ENCODE results near the gene CD300LF. TPM values are rescaled to one million over a fixed set of nuclear protein-coding genes. Genes with fewer than 3 reads are reported as not detected.

Gene CD300LF
- total RNA-seq, 1 donor from 2014 or later, result not detected

DNA sequence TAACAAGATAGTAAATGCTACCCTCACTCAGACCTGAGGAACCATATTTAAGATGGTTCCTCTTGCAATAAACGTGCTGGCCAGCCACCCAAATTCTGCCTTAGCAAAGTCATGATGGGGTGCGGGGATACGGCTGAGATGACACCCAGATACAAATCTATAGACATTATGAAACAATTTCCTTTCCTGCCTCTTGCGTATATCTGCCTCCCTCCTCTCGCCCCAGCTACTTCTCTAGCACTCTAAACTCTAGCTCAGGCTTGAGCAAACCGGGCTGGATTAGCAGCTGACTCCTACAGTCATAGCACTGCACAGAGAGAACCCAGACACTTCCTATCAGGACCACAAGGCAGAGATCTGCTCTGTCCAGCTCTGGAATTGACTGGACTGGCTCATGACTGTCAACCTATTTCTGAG is 22.3 kb downstream of the CD300LF start:
- no peaks in the 10 kb centered on the region for H3K36me3 Mint-ChIP-seq (ENCODE audit: low read depth)
- DNase-seq (ENCODE audit: low spot score), result no peak
- no peak overlapping the region for H3K27ac Mint-ChIP-seq (ENCODE audit: unreplicated experiment)
- TF ChIP-seq, protein P1, sequence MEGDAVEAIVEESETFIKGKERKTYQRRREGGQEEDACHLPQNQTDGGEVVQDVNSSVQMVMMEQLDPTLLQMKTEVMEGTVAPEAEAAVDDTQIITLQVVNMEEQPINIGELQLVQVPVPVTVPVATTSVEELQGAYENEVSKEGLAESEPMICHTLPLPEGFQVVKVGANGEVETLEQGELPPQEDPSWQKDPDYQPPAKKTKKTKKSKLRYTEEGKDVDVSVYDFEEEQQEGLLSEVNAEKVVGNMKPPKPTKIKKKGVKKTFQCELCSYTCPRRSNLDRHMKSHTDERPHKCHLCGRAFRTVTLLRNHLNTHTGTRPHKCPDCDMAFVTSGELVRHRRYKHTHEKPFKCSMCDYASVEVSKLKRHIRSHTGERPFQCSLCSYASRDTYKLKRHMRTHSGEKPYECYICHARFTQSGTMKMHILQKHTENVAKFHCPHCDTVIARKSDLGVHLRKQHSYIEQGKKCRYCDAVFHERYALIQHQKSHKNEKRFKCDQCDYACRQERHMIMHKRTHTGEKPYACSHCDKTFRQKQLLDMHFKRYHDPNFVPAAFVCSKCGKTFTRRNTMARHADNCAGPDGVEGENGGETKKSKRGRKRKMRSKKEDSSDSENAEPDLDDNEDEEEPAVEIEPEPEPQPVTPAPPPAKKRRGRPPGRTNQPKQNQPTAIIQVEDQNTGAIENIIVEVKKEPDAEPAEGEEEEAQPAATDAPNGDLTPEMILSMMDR (IDR thresholded peaks at IDR 0.05), result no peak
- no peak overlapping the region for H3K4me3 Mint-ChIP-seq (ENCODE audit: unreplicated experiment)
- no peaks in the 10 kb centered on the region for H3K9me3 Mint-ChIP-seq (ENCODE audit: low read depth)
- H3K4me1 Mint-ChIP-seq (ENCODE audit: low read depth), result no peaks in the 10 kb centered on the region
- H3K27me3 Mint-ChIP-seq (ENCODE audit: low read depth), result peaks cover 51% of the 10 kb centered on the region

DNA sequence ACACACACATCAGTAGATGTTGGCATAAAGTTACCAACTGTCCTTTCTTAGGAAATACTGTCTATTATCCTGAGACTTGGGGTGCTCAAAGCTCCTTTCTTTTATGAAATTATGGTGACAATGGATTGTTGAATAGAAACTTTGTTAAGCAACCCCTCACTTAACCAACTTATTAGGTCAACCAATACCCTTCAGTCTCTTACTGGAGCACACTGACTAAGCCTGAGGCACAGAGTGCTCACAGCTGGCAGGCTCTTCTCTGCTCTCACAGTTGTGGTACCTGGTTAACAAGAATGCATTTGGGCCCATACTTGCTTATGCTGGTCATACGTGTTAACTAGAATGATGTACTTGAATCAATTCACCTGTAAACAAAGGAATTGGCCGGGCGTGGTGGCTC is 24.8 kb downstream of the CD300LF start:
- H3K4me3 Mint-ChIP-seq (ENCODE audit: unreplicated experiment), result no peak overlapping the region
- DNase-seq (ENCODE audit: low spot score), result no peak
- H3K4me1 Mint-ChIP-seq (ENCODE audit: low read depth), result no peaks in the 10 kb centered on the region
- H3K27ac Mint-ChIP-seq (ENCODE audit: unreplicated experiment), result no peak overlapping the region
- no peaks in the 10 kb centered on the region for H3K9me3 Mint-ChIP-seq (ENCODE audit: low read depth)
- no peaks in the 10 kb centered on the region for H3K36me3 Mint-ChIP-seq (ENCODE audit: low read depth)
- TF ChIP-seq, protein P1 (IDR thresholded peaks at IDR 0.05), result no peak
- peaks cover 45% of the 10 kb centered on the region for H3K27me3 Mint-ChIP-seq (ENCODE audit: low read depth)

DNA sequence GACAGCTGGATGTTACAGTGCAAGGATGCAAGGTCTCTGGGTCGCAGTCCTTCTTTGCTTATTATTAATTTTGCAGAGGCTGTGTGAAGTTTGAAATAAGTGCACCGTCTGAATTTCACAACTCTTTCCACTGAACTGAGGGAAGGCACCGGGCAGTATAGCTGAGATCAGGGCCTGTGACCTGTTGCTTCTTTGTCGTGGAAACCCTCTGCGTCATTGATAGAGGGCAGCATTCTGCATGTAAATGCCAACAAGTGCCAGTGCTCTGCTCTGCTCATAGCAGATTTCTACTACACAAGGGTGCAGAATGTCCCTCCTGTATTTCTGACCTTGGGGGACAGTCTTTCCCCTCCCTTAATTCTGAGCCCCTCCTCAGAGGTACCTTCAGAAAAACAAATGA is 26.0 kb downstream of the CD300LF start:
- Mint-ChIP-seq H3K4me3 (ENCODE audit: unreplicated experiment) (no peak overlapping the region), H3K27me3 (ENCODE audit: low read depth) (peaks cover 43% of the 10 kb centered on the region), H3K4me1 (ENCODE audit: low read depth) (no peaks in the 10 kb centered on the region), H3K36me3 (ENCODE audit: low read depth) (no peaks in the 10 kb centered on the region), H3K9me3 (ENCODE audit: low read depth) (no peaks in the 10 kb centered on the region), H3K27ac (ENCODE audit: unreplicated experiment) (no peak overlapping the region)
- DNase-seq (ENCODE audit: low spot score), result no peak
- TF ChIP-seq, protein P1 (IDR thresholded peaks at IDR 0.05), result no peak

DNA sequence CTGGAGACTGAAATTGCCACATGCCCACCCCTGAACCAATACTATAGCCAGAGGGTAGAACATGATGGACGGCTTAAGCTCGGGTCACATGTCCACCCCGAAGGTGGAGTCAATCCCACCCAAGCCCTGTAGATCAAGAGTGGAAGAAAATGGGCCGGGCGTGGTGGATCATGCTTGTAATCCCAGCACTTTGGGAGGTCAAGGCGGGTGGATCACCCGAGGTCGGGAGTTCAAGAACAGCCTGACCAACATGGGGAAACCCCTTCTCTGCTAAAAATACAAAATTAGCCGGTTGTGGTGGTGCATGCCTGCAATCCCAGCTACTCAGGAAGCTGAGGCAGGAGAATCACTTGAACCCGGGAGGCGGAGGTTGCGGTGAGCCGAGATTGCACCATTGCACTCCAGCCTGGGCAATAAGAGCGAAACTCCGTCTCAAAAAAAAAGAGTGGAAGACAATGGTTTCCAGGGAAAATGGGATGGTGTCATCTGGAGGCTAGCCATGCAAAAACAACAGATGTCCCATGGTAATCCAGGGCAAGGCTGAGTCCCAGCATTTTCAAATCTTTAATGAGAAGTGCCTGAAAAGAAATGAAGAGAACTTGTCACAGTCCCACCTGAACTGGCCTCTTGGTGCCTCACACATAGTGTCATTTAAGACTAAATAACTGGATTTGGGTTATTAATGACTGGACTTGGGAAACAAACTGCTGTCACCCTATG is 30.1 kb downstream of the CD300LF start:
- TF ChIP-seq, protein P1 (IDR thresholded peaks at IDR 0.05), result no peak
- no peak for DNase-seq (ENCODE audit: low spot score)
- Mint-ChIP-seq H3K9me3 (ENCODE audit: low read depth) (no peaks in the 10 kb centered on the region), H3K36me3 (ENCODE audit: low read depth) (no peaks in the 10 kb centered on the region), H3K27ac (ENCODE audit: unreplicated experiment) (no peak overlapping the region), H3K4me3 (ENCODE audit: unreplicated experiment) (no peak overlapping the region), H3K27me3 (ENCODE audit: low read depth) (peaks cover 57% of the 10 kb centered on the region), H3K4me1 (ENCODE audit: low read depth) (no peaks in the 10 kb centered on the region)

DNA sequence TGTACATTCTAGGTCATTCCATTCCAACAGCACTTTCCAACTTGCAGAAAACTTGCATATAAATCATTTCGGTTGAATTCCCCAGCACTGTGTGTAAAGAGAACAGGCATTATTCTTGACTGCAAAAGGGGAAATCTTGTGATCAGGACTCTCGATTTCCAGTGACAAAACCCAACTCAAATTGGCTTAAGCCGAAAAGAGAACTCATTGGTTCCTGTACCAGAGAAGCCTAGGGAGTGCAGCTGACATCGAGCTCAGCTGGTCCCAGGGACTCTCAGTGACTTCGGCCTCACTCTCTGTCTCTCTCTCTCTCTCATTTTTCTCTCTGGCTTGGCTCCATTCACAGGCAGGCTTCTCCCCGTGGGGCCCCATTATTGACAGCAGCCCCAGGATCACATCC is 30.7 kb downstream of the CD300LF start:
- no peak overlapping the region for H3K4me3 Mint-ChIP-seq (ENCODE audit: unreplicated experiment)
- H3K27me3 Mint-ChIP-seq (ENCODE audit: low read depth), result peaks cover 62% of the 10 kb centered on the region
- no peak overlapping the region for H3K27ac Mint-ChIP-seq (ENCODE audit: unreplicated experiment)
- TF ChIP-seq, protein P1 (IDR thresholded peaks at IDR 0.05), result no peak
- no peaks in the 10 kb centered on the region for H3K9me3 Mint-ChIP-seq (ENCODE audit: low read depth)
- H3K36me3 Mint-ChIP-seq (ENCODE audit: low read depth), result no peaks in the 10 kb centered on the region
- no peak for DNase-seq (ENCODE audit: low spot score)
- no peaks in the 10 kb centered on the region for H3K4me1 Mint-ChIP-seq (ENCODE audit: low read depth)
